ENCODE measurements around the gene PTTG1IP2. TPM values are rescaled to one million over a fixed set of nuclear protein-coding genes. Genes with fewer than 3 reads are reported as not detected.

The PTTG1IP2 gene
- total RNA-seq, 1 experiment from 2014 or later, result not detected

DNA sequence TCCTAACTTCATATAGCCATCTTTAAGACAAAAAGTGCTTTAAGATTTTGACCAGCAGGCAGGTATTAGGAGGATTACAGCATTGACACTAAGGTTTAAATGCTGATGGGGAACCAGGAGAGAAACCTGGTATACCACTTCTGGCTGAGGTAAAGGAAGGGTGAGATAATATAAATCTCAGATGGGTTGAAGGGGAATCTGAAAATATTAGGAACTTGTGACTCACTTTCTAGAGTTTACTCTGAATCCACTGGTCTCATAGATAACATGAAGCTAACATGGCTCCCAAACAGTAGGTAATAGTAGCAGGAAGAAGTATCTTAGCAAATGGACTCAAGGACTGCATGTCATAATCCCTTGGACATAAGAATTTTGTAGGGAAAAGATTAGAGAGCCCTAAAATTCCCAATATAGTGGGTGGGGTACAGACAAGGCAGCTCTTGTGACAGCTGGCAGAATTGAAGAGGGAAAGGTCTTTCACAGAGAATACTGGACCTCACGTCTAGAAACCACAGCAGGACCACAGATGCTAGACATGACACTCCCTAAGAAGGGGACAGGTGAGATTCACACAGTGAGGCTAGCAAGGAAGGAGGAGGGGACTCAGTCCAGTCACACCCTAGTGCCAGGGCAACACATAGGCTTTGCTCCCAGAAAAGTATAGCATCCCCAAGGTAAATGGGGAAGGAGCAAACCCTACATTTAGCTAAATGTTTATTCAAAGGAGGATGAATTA, 3.5 kb downstream of the PTTG1IP2 start:
- no peaks in the 10 kb centered on the region for H3K27me3 Mint-ChIP-seq (ENCODE audit: unreplicated experiment)
- H3K4me3 Mint-ChIP-seq (ENCODE audit: low read depth, unreplicated experiment), result no peak overlapping the region
- TF ChIP-seq, protein P1, sequence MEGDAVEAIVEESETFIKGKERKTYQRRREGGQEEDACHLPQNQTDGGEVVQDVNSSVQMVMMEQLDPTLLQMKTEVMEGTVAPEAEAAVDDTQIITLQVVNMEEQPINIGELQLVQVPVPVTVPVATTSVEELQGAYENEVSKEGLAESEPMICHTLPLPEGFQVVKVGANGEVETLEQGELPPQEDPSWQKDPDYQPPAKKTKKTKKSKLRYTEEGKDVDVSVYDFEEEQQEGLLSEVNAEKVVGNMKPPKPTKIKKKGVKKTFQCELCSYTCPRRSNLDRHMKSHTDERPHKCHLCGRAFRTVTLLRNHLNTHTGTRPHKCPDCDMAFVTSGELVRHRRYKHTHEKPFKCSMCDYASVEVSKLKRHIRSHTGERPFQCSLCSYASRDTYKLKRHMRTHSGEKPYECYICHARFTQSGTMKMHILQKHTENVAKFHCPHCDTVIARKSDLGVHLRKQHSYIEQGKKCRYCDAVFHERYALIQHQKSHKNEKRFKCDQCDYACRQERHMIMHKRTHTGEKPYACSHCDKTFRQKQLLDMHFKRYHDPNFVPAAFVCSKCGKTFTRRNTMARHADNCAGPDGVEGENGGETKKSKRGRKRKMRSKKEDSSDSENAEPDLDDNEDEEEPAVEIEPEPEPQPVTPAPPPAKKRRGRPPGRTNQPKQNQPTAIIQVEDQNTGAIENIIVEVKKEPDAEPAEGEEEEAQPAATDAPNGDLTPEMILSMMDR (IDR thresholded peaks at IDR 0.05; ENCODE audit: unreplicated experiment), result no peak
- no TSS peak for BruUV-seq (replicated peaks)
- DNase-seq, result no peak
- intact Hi-C loops (cut with micrococcal nuclease; ENCODE audit: unreplicated experiment), result no loop called here
- H3K4me1 Mint-ChIP-seq (ENCODE audit: low read depth, unreplicated experiment), result no peaks in the 10 kb centered on the region
- H3K9me3 Mint-ChIP-seq (ENCODE audit: low read depth, unreplicated experiment), result no peaks in the 10 kb centered on the region
- no peaks in the 10 kb centered on the region for H3K36me3 Mint-ChIP-seq (ENCODE audit: insufficient read depth, unreplicated experiment)
- no peak overlapping the region for H3K27ac Mint-ChIP-seq (ENCODE audit: unreplicated experiment)
- CTCF ChIA-PET, result no interaction called here

DNA sequence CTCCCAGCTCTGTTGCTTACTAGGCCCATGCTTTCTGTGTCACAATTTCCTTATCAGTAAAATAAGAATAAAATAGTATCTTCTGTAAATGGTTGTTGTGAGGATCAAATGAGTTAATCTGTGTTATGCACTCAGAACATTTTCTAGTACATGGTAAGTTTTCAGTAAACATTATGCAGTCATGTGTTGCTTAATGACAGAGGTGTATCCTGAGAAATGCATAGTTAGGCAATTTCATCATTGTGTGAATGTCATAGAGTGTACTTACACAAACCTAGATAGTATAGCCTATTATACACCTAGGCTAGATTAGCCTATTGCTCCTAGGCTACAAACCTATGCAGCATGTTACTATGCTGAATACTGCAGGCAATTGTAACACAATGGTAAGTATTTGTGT, 4.4 kb downstream of the PTTG1IP2 start:
- TF ChIP-seq, protein P1 (IDR thresholded peaks at IDR 0.05; ENCODE audit: unreplicated experiment), result no peak
- Mint-ChIP-seq H3K27me3 (ENCODE audit: unreplicated experiment) (no peaks in the 10 kb centered on the region), H3K9me3 (ENCODE audit: low read depth, unreplicated experiment) (no peaks in the 10 kb centered on the region), H3K4me1 (ENCODE audit: low read depth, unreplicated experiment) (no peaks in the 10 kb centered on the region), H3K27ac (ENCODE audit: unreplicated experiment) (no peak overlapping the region), H3K4me3 (ENCODE audit: low read depth, unreplicated experiment) (no peak overlapping the region), H3K36me3 (ENCODE audit: insufficient read depth, unreplicated experiment) (no peaks in the 10 kb centered on the region)
- intact Hi-C loops (cut with micrococcal nuclease; ENCODE audit: unreplicated experiment), result no loop called here
- DNase-seq, result no peak
- CTCF ChIA-PET, result no interaction called here
- BruUV-seq (replicated peaks), result no TSS peak

DNA sequence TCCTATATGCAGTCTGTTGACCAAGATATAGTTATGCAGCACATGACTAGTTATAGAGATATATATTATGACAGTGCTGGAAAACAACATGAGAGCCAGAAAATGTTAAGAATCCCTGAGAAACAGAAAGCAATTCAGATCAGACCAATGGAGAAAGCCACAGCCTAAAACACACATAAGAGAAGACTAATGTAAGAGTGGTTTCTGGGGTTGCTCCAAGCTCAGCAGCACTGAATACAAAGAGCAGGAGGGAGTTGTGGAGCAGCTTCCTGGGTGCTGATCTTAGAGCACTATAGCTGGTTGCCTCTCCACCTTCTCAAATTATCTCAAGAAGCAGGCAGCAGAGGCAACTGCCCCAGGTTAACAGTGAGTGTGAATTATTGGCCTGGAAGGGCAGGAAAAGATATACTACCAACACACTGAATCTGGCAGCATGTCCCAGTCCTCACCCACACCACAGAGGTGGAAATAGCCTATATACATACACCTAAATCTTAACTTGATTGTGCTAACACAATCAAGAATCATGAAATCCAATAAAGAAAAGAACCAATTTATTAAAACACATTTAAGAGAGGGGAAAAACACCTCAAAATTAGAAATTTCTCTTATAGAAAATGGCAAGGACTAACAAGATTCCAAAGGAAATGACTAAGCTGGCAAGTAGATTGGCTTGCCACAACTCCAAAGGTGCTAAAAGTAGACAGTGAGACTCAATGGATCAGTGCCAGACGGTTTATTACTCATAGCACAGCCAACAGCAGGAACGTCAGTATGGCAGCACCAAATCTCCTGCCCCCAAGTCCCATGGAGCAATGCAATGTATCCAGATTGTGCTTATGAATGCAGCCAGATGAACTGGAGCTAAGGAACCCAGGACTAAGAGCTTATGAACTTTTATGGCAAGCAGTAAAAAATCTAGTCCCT, 5.1 kb downstream of the PTTG1IP2 start:
- TF ChIP-seq, protein P1 (IDR thresholded peaks at IDR 0.05; ENCODE audit: unreplicated experiment), result no peak
- Mint-ChIP-seq H3K4me3 (ENCODE audit: low read depth, unreplicated experiment) (no peak overlapping the region), H3K4me1 (ENCODE audit: low read depth, unreplicated experiment) (no peaks in the 10 kb centered on the region), H3K9me3 (ENCODE audit: low read depth, unreplicated experiment) (no peaks in the 10 kb centered on the region), H3K36me3 (ENCODE audit: insufficient read depth, unreplicated experiment) (no peaks in the 10 kb centered on the region), H3K27ac (ENCODE audit: unreplicated experiment) (no peak overlapping the region), H3K27me3 (ENCODE audit: unreplicated experiment) (no peaks in the 10 kb centered on the region)
- DNase-seq, result no peak
- intact Hi-C loops (cut with micrococcal nuclease; ENCODE audit: unreplicated experiment), result no loop called here
- CTCF ChIA-PET, result no interaction called here
- no TSS peak for BruUV-seq (replicated peaks)

DNA sequence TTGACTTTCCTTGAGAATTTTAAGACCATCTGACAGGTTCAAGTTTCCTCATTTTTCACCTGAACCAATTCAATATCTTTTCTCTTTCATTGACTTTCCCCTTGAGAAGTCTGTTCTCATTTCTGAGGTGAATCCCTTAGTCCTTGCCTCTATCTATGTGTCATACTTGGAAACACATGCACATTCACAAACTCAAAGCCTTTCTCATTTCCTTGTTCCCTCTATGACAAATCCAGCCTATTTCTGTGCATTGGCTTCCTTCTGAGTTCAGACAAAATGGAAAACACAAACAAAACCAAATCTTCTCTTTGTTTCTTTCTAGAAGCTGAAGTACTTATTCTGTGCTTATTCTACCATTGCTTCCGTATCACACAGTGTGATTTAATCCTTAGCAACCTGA, 13.8 kb downstream of the PTTG1IP2 start:
- DNase-seq, result no peak
- no peak overlapping the region for H3K4me3 Mint-ChIP-seq (ENCODE audit: low read depth, unreplicated experiment)
- no peaks in the 10 kb centered on the region for H3K27me3 Mint-ChIP-seq (ENCODE audit: unreplicated experiment)
- no peaks in the 10 kb centered on the region for H3K36me3 Mint-ChIP-seq (ENCODE audit: insufficient read depth, unreplicated experiment)
- CTCF ChIA-PET, result no interaction called here
- BruUV-seq (replicated peaks), result no TSS peak
- H3K9me3 Mint-ChIP-seq (ENCODE audit: low read depth, unreplicated experiment), result no peaks in the 10 kb centered on the region
- no peak overlapping the region for H3K27ac Mint-ChIP-seq (ENCODE audit: unreplicated experiment)
- H3K4me1 Mint-ChIP-seq (ENCODE audit: low read depth, unreplicated experiment), result no peaks in the 10 kb centered on the region
- intact Hi-C loops (cut with micrococcal nuclease; ENCODE audit: unreplicated experiment), result no loop called here
- TF ChIP-seq, protein P1 (IDR thresholded peaks at IDR 0.05; ENCODE audit: unreplicated experiment), result no peak

All from Calu3 (cell line).